GM19023 (cell line): ENCODE results near the gene S100A12.

ENCODE experiments used
- ATAC-seq: cut with Tn5 transposase; IDR thresholded peaks from one replicate; pipeline ENCODE4 v1.9.1; 2021; ENCODE audit warnings: mild to moderate bottlenecking, moderate library complexity; ENCODE audit not compliant: unreplicated experiment

S100A12 gene

GRCh38 chr1:153370146-153370545, 5.3 kb downstream of the S100A12 start:
- ATAC-seq: no peak

GRCh38 chr1:153368495-153368894, 6.9 kb downstream of the S100A12 start:
- ATAC-seq: no peak

GRCh38 chr1:153367090-153367489, 8.3 kb downstream of the S100A12 start:
- no peak for ATAC-seq

- no peak for ATAC-seq
Observed at GRCh38 chr1:153366261-153366660, 9.2 kb downstream of the S100A12 start.

GRCh38 chr1:153365696-153366095, 9.7 kb downstream of the S100A12 start:
- ATAC-seq: no peak

GRCh38 chr1:153364766-153365666, 10.4 kb downstream of the S100A12 start:
- ATAC-seq: no peak

- ATAC-seq: no peak
Observed at GRCh38 chr1:153364156-153364555, 11.3 kb downstream of the S100A12 start.

- no peak for ATAC-seq
Observed at GRCh38 chr1:153363641-153364040, 11.8 kb downstream of the S100A12 start.

- no peak for ATAC-seq
Observed at GRCh38 chr1:153362187-153362775, 13.1 kb downstream of the S100A12 start.

- no peak for ATAC-seq
Observed at GRCh38 chr1:153361480-153362109, 13.8 kb downstream of the S100A12 start.

GRCh38 chr1:153360592-153361479, 14.6 kb downstream of the S100A12 start:
- ATAC-seq: no peak

- no peak for ATAC-seq
Observed at GRCh38 chr1:153360190-153360589, 15.2 kb downstream of the S100A12 start.

- ATAC-seq: no peak
Observed at GRCh38 chr1:153359241-153359640, 16.2 kb downstream of the S100A12 start.

GRCh38 chr1:153358691-153358975, 16.8 kb downstream of the S100A12 start:
- no peak for ATAC-seq

- no peak for ATAC-seq
Observed at GRCh38 chr1:153357853-153358690, 17.3 kb downstream of the S100A12 start, which contains the start of gene S100A9. TSS of gene S100A9 (plus strand) at chr1:153357854. CDS start at chr1:153358284, 430 bp downstream.

GRCh38 chr1:153357076-153357852, 18.2 kb downstream of the S100A12 start:
- no peak for ATAC-seq

GRCh38 chr1:153356392-153357075, 18.9 kb downstream of the S100A12 start:
- no peak for ATAC-seq

GRCh38 chr1:153355445-153356071, 19.9 kb downstream of the S100A12 start:
- no peak for ATAC-seq
